Measurements from ENCODE around the gene SARNP. TPM values are rescaled to one million over a fixed set of nuclear protein-coding genes. Genes with fewer than 3 reads are reported as not detected.

Gene SARNP
- total and polyA plus RNA-seq, 7 donors: 38.3 to 98.0 (median 52.6) TPM

- H3K4me1 ChIP-seq: no peaks in the 10 kb centered on the region
- H3K27me3 ChIP-seq (ENCODE audit: insufficient read depth in 3 of 3, low read length in 2 of 3): no peaks in the 10 kb centered on the region
- intact Hi-C loops (cut with DNase I): loop anchor here in 1 of 2 donors (5.0 kb wide), 1 partner anchor 291 kb away; no protein-coding TSS in a partner anchor
- TF ChIP-seq CTCF (IDR thresholded peaks at IDR 0.05): no peak
- H3K27ac ChIP-seq: no peak overlapping the region
- 44 to 60% (median 45%) methylated on average over 3 of the region's 3 CpGs for WGBS, 3 donors
- no peak overlapping the region for H3K4me3 ChIP-seq
- ATAC-seq (no peak), DNase-seq (no peak)
- H3K9me3 ChIP-seq: no peaks in the 10 kb centered on the region
- peaks cover 0 to 5% of the 10 kb centered on the region in 2 donors for H3K36me3 ChIP-seq (ENCODE audit: insufficient read depth in 1 of 2, low read depth in 1 of 2)
Measured at GRCh38 chr12:55736076-55736475, 81.4 kb downstream of the SARNP start.

- Histone ChIP-seq H3K27ac (no peak overlapping the region), H3K4me1 (peaks cover 14% of the 10 kb centered on the region), H3K4me3 (no peak overlapping the region), H3K9me3 (no peaks in the 10 kb centered on the region), H3K36me3 (ENCODE audit: insufficient read depth in 1 of 2, low read depth in 1 of 2) (peaks cover 0 to 5% of the 10 kb centered on the region in 2 donors), H3K27me3 (ENCODE audit: insufficient read depth in 3 of 3, low read length in 2 of 3) (no peaks in the 10 kb centered on the region)
- intact Hi-C loops (cut with DNase I): no loop called here
- 87 to 94% (median 93%) methylated on average over 3 of the region's 3 CpGs for WGBS, 3 donors
- no peak for TF ChIP-seq CTCF (IDR thresholded peaks at IDR 0.05)
- DNase-seq: no peak
- no peak for ATAC-seq
Measured at GRCh38 chr12:55734595-55734994, 82.9 kb downstream of the SARNP start.

DNA sequence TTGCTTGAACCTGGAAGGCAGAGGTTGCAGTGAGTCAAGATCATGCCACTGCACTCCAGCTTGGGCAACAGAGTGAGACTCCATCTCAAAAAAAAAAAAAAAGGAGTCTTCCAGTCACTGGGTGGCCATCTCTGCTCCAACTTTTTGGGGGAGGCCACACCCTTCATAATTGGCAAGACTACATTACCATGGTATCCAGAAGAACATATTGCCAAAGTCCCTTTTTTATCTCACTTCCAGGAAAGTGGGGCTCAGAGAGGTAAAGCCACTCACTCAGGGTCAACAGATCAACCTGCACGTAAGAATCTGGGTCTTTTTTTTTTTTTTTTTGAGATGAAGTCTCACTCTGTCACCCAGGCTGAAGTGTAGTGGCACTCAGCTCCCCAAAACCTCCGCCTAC, 83.7 kb downstream of the SARNP start:
- intact Hi-C loops (cut with DNase I): no loop called here
- H3K4me1 ChIP-seq: peaks cover 14% of the 10 kb centered on the region
- H3K36me3 ChIP-seq (ENCODE audit: insufficient read depth in 1 of 2, low read depth in 1 of 2): peaks cover 0 to 5% of the 10 kb centered on the region in 2 donors
- no peak overlapping the region for H3K27ac ChIP-seq
- H3K4me3 ChIP-seq: no peak overlapping the region
- H3K9me3 ChIP-seq: no peaks in the 10 kb centered on the region
- ATAC-seq (no peak), DNase-seq (no peak)
- 80 to 84% (median 82%) methylated on average over 2 of the region's 2 CpGs for WGBS, 3 donors
- H3K27me3 ChIP-seq (ENCODE audit: insufficient read depth in 3 of 3, low read length in 2 of 3): no peaks in the 10 kb centered on the region
- no peak for TF ChIP-seq CTCF (IDR thresholded peaks at IDR 0.05)

- peaks cover 0 to 5% of the 10 kb centered on the region in 2 donors for H3K36me3 ChIP-seq (ENCODE audit: insufficient read depth in 1 of 2, low read depth in 1 of 2)
- no peak for ATAC-seq
- 84 to 91% (median 86%) methylated on average over 14 of the region's 14 CpGs for WGBS, 3 donors
- H3K27ac ChIP-seq: no peak overlapping the region
- H3K9me3 ChIP-seq: no peaks in the 10 kb centered on the region
- H3K4me1 ChIP-seq: peaks cover 14% of the 10 kb centered on the region
- intact Hi-C loops (cut with DNase I): no loop called here
- DNase-seq: no peak
- TF ChIP-seq CTCF (IDR thresholded peaks at IDR 0.05): no peak
- H3K27me3 ChIP-seq (ENCODE audit: insufficient read depth in 3 of 3, low read length in 2 of 3): no peaks in the 10 kb centered on the region
- H3K4me3 ChIP-seq: no peak overlapping the region
Measured at GRCh38 chr12:55733021-55733555, 84.4 kb downstream of the SARNP start.

DNA sequence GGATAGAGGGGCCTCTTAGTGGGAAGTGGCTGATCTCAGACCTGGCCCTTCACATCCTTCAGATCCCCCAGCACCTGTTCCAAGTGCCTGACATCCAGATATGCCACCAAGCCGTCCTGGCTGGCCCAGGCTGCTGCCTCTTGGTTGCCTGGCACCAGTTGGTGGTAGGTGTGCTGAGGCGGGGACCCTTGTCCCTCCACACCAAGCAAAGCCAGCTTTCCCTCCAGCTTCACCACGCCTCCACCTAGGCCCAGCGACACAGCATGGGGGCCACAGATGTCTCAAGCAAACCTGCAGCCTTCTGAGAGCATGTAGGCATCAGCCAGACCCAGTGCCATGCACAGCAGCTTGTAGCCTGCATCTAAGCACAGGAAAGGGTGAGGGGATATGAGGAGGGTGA, 85.2 kb downstream of the SARNP start:
- H3K4me1 ChIP-seq: peaks cover 19% of the 10 kb centered on the region
- DNase-seq (no peak), ATAC-seq (no peak)
- H3K4me3 ChIP-seq: no peak overlapping the region
- WGBS, 3 donors: 70 to 83% (median 75%) methylated on average over 4 of the region's 4 CpGs
- no peak for TF ChIP-seq CTCF (IDR thresholded peaks at IDR 0.05)
- no peak overlapping the region for H3K27ac ChIP-seq
- intact Hi-C loops (cut with DNase I): no loop called here
- peaks cover 0 to 8% of the 10 kb centered on the region in 2 donors for H3K36me3 ChIP-seq (ENCODE audit: insufficient read depth in 1 of 2, low read depth in 1 of 2)
- H3K9me3 ChIP-seq: no peaks in the 10 kb centered on the region
- H3K27me3 ChIP-seq (ENCODE audit: insufficient read depth in 3 of 3, low read length in 2 of 3): no peaks in the 10 kb centered on the region

Measured in psoas muscle (tissue), 8 donors.